Measurements from ENCODE around the gene IQCC.

DNA sequence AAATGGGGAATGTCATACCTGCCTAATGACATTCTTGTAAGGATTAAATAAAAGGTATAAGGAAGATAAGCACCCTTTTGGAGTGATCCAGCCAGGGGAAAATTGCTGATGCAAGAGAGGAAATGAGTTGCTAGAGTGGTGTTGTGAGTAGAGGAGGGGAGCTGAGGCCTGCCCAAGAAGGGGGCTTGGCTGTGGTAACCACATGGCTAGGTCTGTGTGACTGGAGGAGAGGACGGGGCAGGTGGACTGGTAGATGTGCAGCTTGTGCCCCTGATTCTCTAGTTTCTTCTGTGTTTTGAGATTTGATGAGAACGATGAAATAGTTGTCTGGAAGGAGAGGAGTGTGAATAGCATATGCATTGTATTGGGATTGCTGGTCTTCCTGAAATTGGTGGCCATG is 19.4 kb upstream of the IQCC start:
- TF ChIP-seq POLR2A (IDR thresholded peaks at IDR 0.05) = no peak
- TF ChIP-seq, protein P1, sequence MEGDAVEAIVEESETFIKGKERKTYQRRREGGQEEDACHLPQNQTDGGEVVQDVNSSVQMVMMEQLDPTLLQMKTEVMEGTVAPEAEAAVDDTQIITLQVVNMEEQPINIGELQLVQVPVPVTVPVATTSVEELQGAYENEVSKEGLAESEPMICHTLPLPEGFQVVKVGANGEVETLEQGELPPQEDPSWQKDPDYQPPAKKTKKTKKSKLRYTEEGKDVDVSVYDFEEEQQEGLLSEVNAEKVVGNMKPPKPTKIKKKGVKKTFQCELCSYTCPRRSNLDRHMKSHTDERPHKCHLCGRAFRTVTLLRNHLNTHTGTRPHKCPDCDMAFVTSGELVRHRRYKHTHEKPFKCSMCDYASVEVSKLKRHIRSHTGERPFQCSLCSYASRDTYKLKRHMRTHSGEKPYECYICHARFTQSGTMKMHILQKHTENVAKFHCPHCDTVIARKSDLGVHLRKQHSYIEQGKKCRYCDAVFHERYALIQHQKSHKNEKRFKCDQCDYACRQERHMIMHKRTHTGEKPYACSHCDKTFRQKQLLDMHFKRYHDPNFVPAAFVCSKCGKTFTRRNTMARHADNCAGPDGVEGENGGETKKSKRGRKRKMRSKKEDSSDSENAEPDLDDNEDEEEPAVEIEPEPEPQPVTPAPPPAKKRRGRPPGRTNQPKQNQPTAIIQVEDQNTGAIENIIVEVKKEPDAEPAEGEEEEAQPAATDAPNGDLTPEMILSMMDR (IDR thresholded peaks at IDR 0.05) = no peak
- no peak for TF ChIP-seq POLR2AphosphoS5 (IDR thresholded peaks at IDR 0.05)
- TF ChIP-seq EP300 (IDR thresholded peaks at IDR 0.05) = no peak
